Measurements from ENCODE around the gene UFD1. TPM values are rescaled to one million over a fixed set of nuclear protein-coding genes. Genes with fewer than 3 reads are reported as not detected.

The UFD1 gene
- total RNA-seq, 2 experiments from 2014 or later = 75.1 to 83.3 TPM

GRCh38 chr22:19412923-19413322 lies 66.1 kb downstream of the UFD1 start:
- Mint-ChIP-seq H3K4me1 (ENCODE audit: low read depth) (peaks cover 24% of the 10 kb centered on the region), H3K36me3 (ENCODE audit: low read depth) (peaks cover 13% of the 10 kb centered on the region), H3K9me3 (no peaks in the 10 kb centered on the region), H3K27ac (no peak overlapping the region), H3K4me3 (no peak overlapping the region), H3K27me3 (ENCODE audit: low read depth) (no peaks in the 10 kb centered on the region)
- intact Hi-C loops (cut with micrococcal nuclease) = loop anchor here (10.0 kb wide), 1 partner anchor 222 kb away; no protein-coding TSS in a partner anchor
- DNase-seq = no peak
- CTCF ChIA-PET = no interaction called here

- Mint-ChIP-seq H3K9me3 (no peaks in the 10 kb centered on the region), H3K4me1 (ENCODE audit: low read depth) (peaks cover 24% of the 10 kb centered on the region), H3K36me3 (ENCODE audit: low read depth) (peaks cover 16% of the 10 kb centered on the region), H3K4me3 (no peak overlapping the region), H3K27me3 (ENCODE audit: low read depth) (no peaks in the 10 kb centered on the region), H3K27ac (no peak overlapping the region)
- DNase-seq = no peak
- CTCF ChIA-PET = no interaction called here
- intact Hi-C loops (cut with micrococcal nuclease) = loop anchor here (10.0 kb wide), 1 partner anchor 222 kb away; no protein-coding TSS in a partner anchor
Measured at GRCh38 chr22:19412478-19412877, 66.5 kb downstream of the UFD1 start.

GRCh38 chr22:19411690-19412045 lies 67.3 kb downstream of the UFD1 start:
- intact Hi-C loops (cut with micrococcal nuclease) = loop anchor here (10.0 kb wide), 1 partner anchor 223 kb away; no protein-coding TSS in a partner anchor
- H3K36me3 Mint-ChIP-seq (ENCODE audit: low read depth) = peaks cover 18% of the 10 kb centered on the region
- no peak overlapping the region for H3K27ac Mint-ChIP-seq
- H3K27me3 Mint-ChIP-seq (ENCODE audit: low read depth) = no peaks in the 10 kb centered on the region
- CTCF ChIA-PET = no interaction called here
- no peak for DNase-seq
- H3K9me3 Mint-ChIP-seq = no peaks in the 10 kb centered on the region
- H3K4me3 Mint-ChIP-seq = no peak overlapping the region
- peaks cover 24% of the 10 kb centered on the region for H3K4me1 Mint-ChIP-seq (ENCODE audit: low read depth)

- H3K27me3 Mint-ChIP-seq (ENCODE audit: low read depth) = no peaks in the 10 kb centered on the region
- DNase-seq = no peak
- no peak overlapping the region for H3K27ac Mint-ChIP-seq
- no peaks in the 10 kb centered on the region for H3K9me3 Mint-ChIP-seq
- no peak overlapping the region for H3K4me3 Mint-ChIP-seq
- peaks cover 24% of the 10 kb centered on the region for H3K4me1 Mint-ChIP-seq (ENCODE audit: low read depth)
- CTCF ChIA-PET = no interaction called here
- intact Hi-C loops (cut with micrococcal nuclease) = loop anchor here (10.0 kb wide), 1 partner anchor 224 kb away; no protein-coding TSS in a partner anchor
- H3K36me3 Mint-ChIP-seq (ENCODE audit: low read depth) = peaks cover 17% of the 10 kb centered on the region
Measured at GRCh38 chr22:19410941-19411689, 67.9 kb downstream of the UFD1 start.

GRCh38 chr22:19407649-19408606 lies 71.1 kb downstream of the UFD1 start:
- CTCF ChIA-PET = no interaction called here
- Mint-ChIP-seq H3K27me3 (ENCODE audit: low read depth) (no peaks in the 10 kb centered on the region), H3K36me3 (ENCODE audit: low read depth) (peaks cover 24% of the 10 kb centered on the region), H3K27ac (no peak overlapping the region), H3K4me1 (ENCODE audit: low read depth) (peaks cover 10% of the 10 kb centered on the region), H3K4me3 (no peak overlapping the region), H3K9me3 (no peaks in the 10 kb centered on the region)
- DNase-seq = no peak
- intact Hi-C loops (cut with micrococcal nuclease) = no loop called here

- H3K4me3 Mint-ChIP-seq = no peak overlapping the region
- no peak overlapping the region for H3K27ac Mint-ChIP-seq
- H3K9me3 Mint-ChIP-seq = no peaks in the 10 kb centered on the region
- peaks cover 4% of the 10 kb centered on the region for H3K4me1 Mint-ChIP-seq (ENCODE audit: low read depth)
- DNase-seq = no peak
- CTCF ChIA-PET = no interaction called here
- intact Hi-C loops (cut with micrococcal nuclease) = no loop called here
- H3K27me3 Mint-ChIP-seq (ENCODE audit: low read depth) = no peaks in the 10 kb centered on the region
- H3K36me3 Mint-ChIP-seq (ENCODE audit: low read depth) = peaks cover 26% of the 10 kb centered on the region
Measured at GRCh38 chr22:19406846-19407245, 72.1 kb downstream of the UFD1 start.

- intact Hi-C loops (cut with micrococcal nuclease) = no loop called here
- Mint-ChIP-seq H3K27ac (no peak overlapping the region), H3K27me3 (ENCODE audit: low read depth) (no peaks in the 10 kb centered on the region), H3K4me1 (ENCODE audit: low read depth) (peaks cover 1% of the 10 kb centered on the region), H3K36me3 (ENCODE audit: low read depth) (peaks cover 26% of the 10 kb centered on the region), H3K4me3 (no peak overlapping the region), H3K9me3 (no peaks in the 10 kb centered on the region)
- CTCF ChIA-PET = no interaction called here
- DNase-seq = no peak
Measured at GRCh38 chr22:19406281-19406811, 72.6 kb downstream of the UFD1 start.

- DNase-seq = no peak
- Mint-ChIP-seq H3K4me3 (no peak overlapping the region), H3K27ac (no peak overlapping the region), H3K36me3 (ENCODE audit: low read depth) (peaks cover 26% of the 10 kb centered on the region), H3K27me3 (ENCODE audit: low read depth) (no peaks in the 10 kb centered on the region), H3K4me1 (ENCODE audit: low read depth) (no peaks in the 10 kb centered on the region), H3K9me3 (no peaks in the 10 kb centered on the region)
- intact Hi-C loops (cut with micrococcal nuclease) = no loop called here
- CTCF ChIA-PET = no interaction called here
Measured at GRCh38 chr22:19405652-19406051, 73.3 kb downstream of the UFD1 start.

- no peaks in the 10 kb centered on the region for H3K9me3 Mint-ChIP-seq
- CTCF ChIA-PET = interaction anchor here (0.9 kb wide), 1 partner anchor 260 kb away, joined by 3 read pairs; no protein-coding TSS in a partner anchor
- no peaks in the 10 kb centered on the region for H3K27me3 Mint-ChIP-seq (ENCODE audit: low read depth)
- H3K4me1 Mint-ChIP-seq (ENCODE audit: low read depth) = no peaks in the 10 kb centered on the region
- peaks cover 25% of the 10 kb centered on the region for H3K36me3 Mint-ChIP-seq (ENCODE audit: low read depth)
- intact Hi-C loops (cut with micrococcal nuclease) = no loop called here
- no peak overlapping the region for H3K27ac Mint-ChIP-seq
- H3K4me3 Mint-ChIP-seq = no peak overlapping the region
- DNase-seq = no peak
Measured at GRCh38 chr22:19405133-19405532, 73.9 kb downstream of the UFD1 start.

- peaks cover 23% of the 10 kb centered on the region for H3K36me3 Mint-ChIP-seq (ENCODE audit: low read depth)
- no peaks in the 10 kb centered on the region for H3K9me3 Mint-ChIP-seq
- H3K27ac Mint-ChIP-seq = no peak overlapping the region
- H3K27me3 Mint-ChIP-seq (ENCODE audit: low read depth) = no peaks in the 10 kb centered on the region
- H3K4me1 Mint-ChIP-seq (ENCODE audit: low read depth) = no peaks in the 10 kb centered on the region
- CTCF ChIA-PET = interaction anchor here (0.9 kb wide), 1 partner anchor 260 kb away, joined by 3 read pairs; no protein-coding TSS in a partner anchor
- no peak for DNase-seq
- no peak overlapping the region for H3K4me3 Mint-ChIP-seq
- intact Hi-C loops (cut with micrococcal nuclease) = no loop called here
Measured at GRCh38 chr22:19404676-19405075, 74.3 kb downstream of the UFD1 start.

- peaks cover 19% of the 10 kb centered on the region for H3K36me3 Mint-ChIP-seq (ENCODE audit: low read depth)
- H3K4me1 Mint-ChIP-seq (ENCODE audit: low read depth) = no peaks in the 10 kb centered on the region
- CTCF ChIA-PET = no interaction called here
- no peaks in the 10 kb centered on the region for H3K9me3 Mint-ChIP-seq
- no peak for DNase-seq
- no peaks in the 10 kb centered on the region for H3K27me3 Mint-ChIP-seq (ENCODE audit: low read depth)
- H3K4me3 Mint-ChIP-seq = no peak overlapping the region
- intact Hi-C loops (cut with micrococcal nuclease) = no loop called here
- H3K27ac Mint-ChIP-seq = no peak overlapping the region
Measured at GRCh38 chr22:19402642-19403191, 76.3 kb downstream of the UFD1 start.

- H3K4me3 Mint-ChIP-seq = no peak overlapping the region
- no peaks in the 10 kb centered on the region for H3K9me3 Mint-ChIP-seq
- intact Hi-C loops (cut with micrococcal nuclease) = no loop called here
- no peaks in the 10 kb centered on the region for H3K4me1 Mint-ChIP-seq (ENCODE audit: low read depth)
- H3K36me3 Mint-ChIP-seq (ENCODE audit: low read depth) = peaks cover 17% of the 10 kb centered on the region
- H3K27me3 Mint-ChIP-seq (ENCODE audit: low read depth) = no peaks in the 10 kb centered on the region
- no peak for DNase-seq
- H3K27ac Mint-ChIP-seq = no peak overlapping the region
- CTCF ChIA-PET = no interaction called here
Measured at GRCh38 chr22:19401483-19401882, 77.5 kb downstream of the UFD1 start.

All from activated naive CD4-positive, alpha-beta T cell treated with anti-CD3 and anti-CD28 coated beads for 36 hours (primary cell).